ENCODE results near the gene COMMD8.

- no peak for TF ChIP-seq CTCF (IDR thresholded peaks at IDR 0.05)
- no peak for TF ChIP-seq POLR2A (IDR thresholded peaks at IDR 0.05)
Measured at GRCh38 chr4:47434931-47435330, 28.6 kb downstream of the COMMD8 start.

Measured in heart left ventricle (tissue), 13 donors.